DMS153 treated with DMSO at 0.1 percent for 48 hours (cell line): Measurements from ENCODE around the gene ASXL3.

Source experiments
- DNase-seq: peaks from one replicate; lab custom pipeline; 2025; ENCODE audit not compliant: unreplicated experiment; lab: John Stamatoyannopoulos, UW

ASXL3 gene

GRCh38 chr18:33577685-33578517 is at the start of gene ASXL3:
Gene ASXL3, plus strand, starts transcription at chr18:33578219. Its CDS starts 413 bp downstream, at chr18:33578632.
- DNase-seq: peak; percentile 36

DNA sequence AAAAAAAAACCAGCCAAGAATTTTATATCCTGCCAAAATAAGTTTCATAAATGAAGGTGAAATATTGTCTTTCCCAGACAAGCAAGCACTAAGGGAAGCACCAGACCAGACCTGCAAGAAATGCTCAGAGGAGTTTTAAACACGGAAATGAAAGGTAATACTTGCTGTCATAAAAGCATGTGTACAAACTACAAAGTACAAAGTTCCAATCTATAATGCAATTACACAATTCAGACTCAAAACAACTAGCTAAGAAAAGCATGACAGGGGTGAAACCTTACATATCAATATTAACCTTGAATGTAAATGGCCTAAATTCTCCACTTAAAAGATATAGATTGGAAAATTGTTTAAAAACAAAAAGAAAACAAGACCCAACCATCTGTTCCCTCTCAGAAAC is 45.0 kb upstream of the ASXL3 start:
- DNase-seq: no peak

DNA sequence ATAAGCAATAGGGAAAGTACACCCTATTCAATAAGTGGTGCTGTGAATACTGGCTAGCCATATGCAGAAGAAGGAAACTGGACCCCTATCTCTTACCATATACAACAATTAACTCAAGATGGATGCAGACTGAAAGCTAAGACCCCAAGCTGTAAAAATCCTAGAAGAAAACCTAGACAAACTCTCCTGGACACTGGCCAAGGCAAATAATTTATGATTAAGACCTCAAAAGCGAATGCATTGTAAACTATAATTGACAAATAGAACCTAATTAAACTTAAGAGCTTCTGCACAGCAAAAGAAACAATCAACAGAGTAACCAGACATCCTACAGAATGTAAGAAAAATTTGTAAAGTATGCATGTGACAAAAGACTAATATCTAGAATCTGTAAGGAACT is 41.1 kb upstream of the ASXL3 start:
- DNase-seq: no peak

- DNase-seq: no peak
Observed at GRCh38 chr18:33538418-33539042, 39.5 kb upstream of the ASXL3 start.

GRCh38 chr18:33540392-33540791 is 37.6 kb upstream of the ASXL3 start:
- DNase-seq: no peak

DNA sequence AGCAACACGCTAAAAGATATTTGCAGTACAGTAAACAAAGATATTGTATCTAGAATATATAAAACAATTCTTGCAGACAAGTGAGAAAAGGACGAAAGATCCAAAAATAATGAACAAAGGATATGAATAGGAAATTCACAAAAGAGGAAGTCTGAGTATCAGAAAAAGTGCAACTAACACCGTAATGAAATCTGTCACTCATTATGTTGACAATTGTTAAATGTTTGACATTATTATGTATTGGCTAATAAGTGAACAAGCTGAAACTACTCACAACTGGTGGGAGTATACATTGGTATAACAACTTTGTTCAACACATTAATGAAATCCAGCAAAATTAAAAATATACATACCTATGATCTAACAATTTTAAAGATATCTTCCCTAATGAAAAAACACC is 36.7 kb upstream of the ASXL3 start:
- DNase-seq: no peak

DNA sequence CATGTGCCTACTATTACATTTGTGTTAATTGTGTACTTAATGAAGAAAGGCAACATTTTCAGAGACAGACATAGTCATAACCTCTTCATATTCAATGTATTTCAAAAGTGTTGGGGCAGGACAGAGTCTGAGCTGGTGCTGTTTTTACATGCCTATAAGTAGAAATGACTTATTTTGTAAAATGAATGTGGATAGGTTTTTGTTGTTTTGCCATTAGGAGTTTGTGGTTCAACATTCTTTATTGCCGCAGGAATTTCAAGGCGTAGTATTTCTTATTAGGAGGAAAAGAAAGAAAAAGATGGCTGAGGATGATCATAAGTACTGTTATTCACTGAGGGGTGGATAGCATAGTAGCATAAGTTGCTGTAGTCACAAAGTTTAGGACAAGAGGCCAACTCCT is 21.2 kb upstream of the ASXL3 start:
- DNase-seq: no peak

- DNase-seq: no peak
Observed at GRCh38 chr18:33557706-33558105, 20.3 kb upstream of the ASXL3 start.

DNA sequence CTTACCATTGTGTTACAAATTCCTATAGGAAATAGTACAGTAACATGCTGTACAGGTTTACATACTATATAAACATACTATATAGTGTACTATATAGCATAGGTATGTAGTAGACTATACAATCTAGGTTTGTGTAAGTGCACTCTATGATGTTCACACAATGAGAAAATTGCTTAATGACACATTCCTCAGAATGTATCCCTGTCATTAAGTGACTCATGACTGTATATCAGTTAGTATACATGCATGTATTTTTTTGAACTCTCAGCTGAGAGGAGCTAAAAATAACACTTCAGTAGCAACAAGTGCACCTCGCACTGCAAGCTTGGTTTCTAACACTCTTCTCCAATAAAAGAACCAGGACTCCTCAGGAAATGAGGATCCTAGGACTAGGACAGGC is 19.5 kb upstream of the ASXL3 start:
- DNase-seq: no peak

DNA sequence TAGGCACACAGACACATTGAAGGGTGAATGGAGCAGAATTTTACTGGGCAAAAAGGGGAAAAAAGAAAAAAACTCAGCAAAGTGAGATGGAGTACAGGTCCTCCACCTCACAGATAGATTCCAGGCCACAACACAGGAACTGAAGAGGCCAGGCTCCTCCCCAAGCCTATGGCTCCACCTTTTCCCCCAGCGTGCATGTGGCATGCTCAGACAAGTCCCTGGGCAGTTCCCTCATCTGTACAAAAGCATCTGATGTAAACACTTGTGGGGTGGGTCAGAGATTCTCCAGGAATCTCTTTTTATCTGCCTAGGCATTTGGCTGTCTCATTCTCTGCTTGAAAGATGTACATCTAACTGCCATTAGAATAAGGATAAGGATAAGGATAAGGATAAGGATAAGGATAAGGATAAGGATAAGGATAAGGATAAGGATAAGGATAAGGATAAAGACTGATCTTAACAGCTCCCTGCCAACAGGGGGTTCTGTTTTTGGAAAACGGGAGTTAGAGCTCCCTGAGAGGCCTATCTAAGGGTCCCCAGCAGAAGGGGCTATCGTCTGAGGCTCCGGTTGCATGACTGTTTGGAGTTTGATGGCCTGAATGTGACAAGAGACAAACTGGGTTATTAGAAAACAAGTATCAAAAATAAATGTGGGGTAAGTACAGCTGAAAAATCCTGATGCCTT is 17.2 kb upstream of the ASXL3 start:
- peak; percentile 13 for DNase-seq

DNA sequence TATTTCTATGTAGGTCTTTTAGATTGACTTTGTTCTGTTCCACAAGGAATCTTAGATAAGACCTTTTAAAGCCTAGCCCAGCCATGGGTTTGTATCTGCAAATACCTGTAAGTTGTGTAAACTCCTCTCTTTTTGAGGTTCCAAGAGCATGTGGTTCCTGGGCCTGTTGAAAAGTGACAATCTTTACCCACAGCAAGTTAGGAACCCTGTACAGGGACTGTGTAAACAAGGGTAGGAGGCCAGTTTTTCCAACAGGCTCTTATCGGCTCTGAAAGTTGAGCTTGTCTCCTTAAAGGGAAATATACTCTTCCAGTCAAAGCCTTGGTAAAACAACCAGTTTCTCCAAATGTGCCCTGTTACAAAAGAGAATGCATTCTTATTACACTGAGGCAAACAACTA is 15.3 kb upstream of the ASXL3 start:
- DNase-seq: no peak

DNA sequence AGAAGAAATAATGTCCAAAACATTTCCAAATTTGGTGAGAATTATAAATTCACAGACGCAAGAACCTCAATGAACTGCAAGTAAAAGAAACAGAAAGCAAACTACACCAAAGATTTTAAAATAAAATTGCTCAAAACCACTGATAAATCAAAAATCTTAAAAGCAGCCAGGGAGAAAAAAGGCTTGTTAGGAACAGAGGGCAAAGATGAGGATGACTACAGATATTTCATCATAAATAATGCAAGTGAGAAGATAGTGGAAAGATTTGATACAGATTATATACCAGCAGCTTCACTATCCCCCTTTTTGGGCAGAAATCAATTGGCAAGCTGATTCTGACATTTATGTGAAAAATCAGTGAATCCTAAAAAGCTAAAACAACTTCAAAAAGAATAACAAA is 10.3 kb upstream of the ASXL3 start:
- no peak for DNase-seq

GRCh38 chr18:33571998-33572787 is 5.8 kb upstream of the ASXL3 start:
- DNase-seq: no peak

DNA sequence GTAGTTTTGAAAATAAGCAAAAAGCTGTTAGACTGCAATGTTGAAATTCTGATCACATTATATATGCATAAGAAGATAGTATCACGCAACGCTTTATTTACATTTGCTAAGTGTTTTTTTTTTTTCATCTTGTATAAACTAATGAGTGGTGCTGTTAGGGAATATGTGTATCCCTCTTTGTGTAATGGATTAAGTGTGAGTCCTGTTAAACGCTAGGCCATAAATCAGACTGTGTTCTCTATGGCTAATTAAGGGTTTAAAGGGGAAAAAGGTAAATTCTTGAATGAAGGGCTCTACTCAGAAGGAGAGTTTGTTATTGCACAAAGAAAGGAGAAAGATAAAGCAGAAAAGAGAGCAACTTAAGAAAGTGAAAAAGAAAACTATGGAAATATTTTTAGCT is 4.8 kb upstream of the ASXL3 start:
- no peak for DNase-seq

DNA sequence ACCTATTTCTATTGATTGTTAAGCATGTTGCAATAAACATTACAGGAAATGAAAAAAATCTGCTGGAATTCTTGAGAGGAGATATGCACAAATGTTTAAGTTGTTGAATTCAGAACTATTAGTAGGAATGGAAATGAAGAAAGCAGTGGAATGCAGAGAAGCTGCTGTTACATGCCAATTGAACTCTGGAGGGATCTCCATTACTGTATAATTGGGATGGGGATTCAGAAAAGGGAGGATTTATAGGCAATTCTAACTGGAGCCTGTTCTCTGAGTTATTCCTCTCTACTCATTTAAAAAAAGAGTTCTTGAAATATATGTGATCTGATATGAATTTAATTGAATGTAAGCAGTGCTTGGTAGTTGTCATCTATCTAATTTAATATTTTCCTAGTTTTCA is 2.6 kb upstream of the ASXL3 start:
- DNase-seq: no peak

- no peak for DNase-seq
Observed at GRCh38 chr18:33576999-33577646, 896 bp upstream of the ASXL3 start.

DNA sequence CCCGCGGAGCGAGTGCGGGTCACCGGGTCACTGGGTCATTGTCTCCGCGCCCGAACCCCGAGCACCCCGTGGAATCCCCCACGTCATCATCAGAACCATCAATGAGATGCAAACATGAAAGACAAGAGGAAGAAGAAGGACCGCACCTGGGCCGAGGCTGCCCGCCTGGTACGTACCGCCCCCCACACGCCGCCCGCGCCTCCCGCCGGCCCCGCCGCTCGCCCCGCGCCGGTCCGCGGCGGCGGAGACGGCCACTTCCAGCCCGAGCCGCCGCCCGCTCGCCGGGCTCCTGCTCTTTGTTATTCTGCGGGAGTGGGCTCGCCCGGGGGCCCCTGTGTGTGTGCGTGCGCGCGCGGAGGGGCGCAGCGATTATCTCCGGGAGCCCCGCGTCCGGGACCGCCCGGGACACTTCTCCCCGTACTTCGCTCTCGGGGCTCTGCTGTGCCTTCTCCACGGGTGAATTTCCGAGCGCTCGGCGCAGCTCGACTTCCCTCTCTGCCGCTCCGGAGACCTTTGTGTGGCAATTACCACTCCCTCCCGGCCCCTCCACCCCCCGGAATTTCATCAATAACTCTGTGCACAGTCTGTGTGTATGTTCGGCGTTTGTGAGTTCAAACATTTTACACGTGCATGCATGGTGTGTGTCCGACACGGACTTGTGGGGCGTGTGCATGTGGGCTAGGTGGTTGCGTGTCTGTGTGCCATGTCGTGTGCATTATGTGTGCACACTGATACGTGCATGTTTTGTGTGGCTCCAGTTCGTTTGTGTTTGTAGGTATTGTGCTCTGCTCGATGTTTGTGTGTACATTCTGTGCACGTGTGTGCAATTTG is 714 bp downstream of the ASXL3 start:
- no peak for DNase-seq

- DNase-seq: no peak
Observed at GRCh38 chr18:33579349-33580215, 1.6 kb downstream of the ASXL3 start.

DNA sequence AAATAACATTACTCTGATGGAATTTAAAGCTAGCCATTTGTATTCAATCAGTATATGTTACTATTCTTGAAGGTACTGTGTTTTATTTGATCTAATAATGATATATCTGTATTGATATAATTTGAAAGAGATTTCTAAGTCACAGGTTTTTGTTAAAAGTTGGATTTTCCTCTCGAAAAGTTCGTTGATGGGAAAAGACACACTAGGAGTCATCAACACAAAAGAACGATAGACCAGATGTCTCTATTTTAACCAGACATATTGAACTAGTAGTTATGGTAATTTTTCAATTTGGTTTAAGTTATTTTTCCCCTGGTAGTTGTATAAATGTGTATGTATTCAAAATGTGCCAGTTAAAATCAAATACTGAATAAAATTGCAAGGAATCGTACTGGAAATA is 2.5 kb downstream of the ASXL3 start:
- DNase-seq: no peak
